HUDEP-2 (cell line): ENCODE data around the gene ANKRD61.
"Not testable (repeated sequence)": the region's sequence is repeated elsewhere in the genome, so short reads cannot be mapped to it uniquely, and the experiment has no call there.

ENCODE experiments used
- DNase-seq, 76 experiments: peaks; one replicate each; lab custom pipeline; 2025; ENCODE audit not compliant: unreplicated experiment in 76 of 76; lab: John Stamatoyannopoulos, UW

Gene ANKRD61

DNA sequence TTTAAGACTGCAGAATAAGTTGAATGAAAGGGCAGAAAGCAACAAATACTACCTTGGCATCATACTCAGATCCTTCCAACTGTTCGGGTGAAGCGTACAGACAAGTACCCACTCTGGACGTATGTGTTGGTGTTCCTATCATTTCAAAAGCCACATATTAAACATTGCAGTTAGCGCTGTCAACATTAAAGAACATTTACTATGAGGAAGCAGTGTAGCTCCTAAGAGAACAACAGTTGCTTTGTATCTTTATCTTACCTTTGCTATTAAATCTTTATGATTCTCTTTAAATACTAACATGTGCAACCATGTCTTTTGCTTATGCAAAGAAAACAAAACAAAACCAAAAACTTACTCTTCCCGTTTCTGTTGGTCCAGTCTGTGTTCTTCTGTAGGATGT lies 2.6 kb upstream of the ANKRD61 start:
- DNase-seq: no peak

DNA sequence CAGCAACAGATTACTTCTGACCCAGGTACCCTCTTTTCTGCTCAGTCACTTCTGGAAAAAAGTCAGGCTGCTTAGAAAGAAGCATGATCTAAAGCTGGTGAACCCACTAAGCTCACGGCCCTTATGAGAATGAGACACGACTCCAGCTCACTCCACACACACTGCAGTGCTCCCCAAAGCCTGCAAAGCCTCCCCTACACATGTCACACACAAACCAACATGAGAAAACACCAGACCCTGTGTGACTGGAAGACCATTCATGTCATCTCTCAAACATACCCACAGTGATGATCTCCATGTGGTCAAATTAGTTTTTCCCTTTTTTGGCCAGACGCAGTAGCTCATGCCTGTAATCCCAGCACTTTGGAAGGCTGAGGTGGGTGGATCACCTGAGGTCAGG lies 391 bp downstream of the ANKRD61 start:
- DNase-seq: no peak

DNA sequence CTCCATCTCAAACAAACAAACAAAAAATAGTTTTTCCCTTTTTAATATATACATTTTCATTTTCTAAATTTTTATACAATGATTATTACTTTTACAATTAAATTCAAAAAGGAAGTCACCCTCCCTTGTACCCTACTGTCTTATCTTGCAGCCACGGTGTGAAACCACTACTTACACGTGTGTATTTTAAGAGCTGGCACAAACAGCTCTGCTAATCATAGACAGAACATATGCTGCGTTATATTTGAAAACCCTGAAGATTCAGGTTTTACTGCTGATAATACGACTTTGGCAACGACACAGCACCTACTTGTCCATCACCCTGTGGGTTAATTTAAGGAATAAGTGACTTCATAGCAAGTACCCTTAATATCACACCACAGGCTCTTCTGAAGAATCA lies 991 bp downstream of the ANKRD61 start:
- DNase-seq: peak in 69 of 76 experiments; percentile 17 to 98 (median 77)

GRCh38 chr7:6032641-6033040 lies 1.5 kb downstream of the ANKRD61 start:
- peak in 17 of 76 experiments; percentile 7 to 57 (median 30) for DNase-seq

DNA sequence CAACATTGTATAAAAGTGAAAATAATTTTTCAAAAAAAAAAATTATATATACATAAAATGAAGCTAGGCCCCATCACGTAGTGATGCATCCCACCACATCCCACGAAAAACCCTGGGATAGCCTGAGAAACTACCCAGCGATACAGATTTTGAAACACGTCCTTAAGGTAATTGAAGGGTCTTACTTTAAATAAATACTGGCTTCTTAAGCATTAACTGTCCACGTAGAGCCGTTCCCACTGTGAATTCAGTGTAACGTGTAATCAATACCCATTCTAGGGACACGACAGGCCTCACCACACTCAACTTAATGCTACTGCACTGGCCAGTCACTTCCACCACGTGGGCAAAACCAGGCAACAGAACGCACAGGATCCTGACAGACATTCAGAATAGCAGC lies 4.0 kb downstream of the ANKRD61 start:
- DNase-seq: no peak

DNA sequence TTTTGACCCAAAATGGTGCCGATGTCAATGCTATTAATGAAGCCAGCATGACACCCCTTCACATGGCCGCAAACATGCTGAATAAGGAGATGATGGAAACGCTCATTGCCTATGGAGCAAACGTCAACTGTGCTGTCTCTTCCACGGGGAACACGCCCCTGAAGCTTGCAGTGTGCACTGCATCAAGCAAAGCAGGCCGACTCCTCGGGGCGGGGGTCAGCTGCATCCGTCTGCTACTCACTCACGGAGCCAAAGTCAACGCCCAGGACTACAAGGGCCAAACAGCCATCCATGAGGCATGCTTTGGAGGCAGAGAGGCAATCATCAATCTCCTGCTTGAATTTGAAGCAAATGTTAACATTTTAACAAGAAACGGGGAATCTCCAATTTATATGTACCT lies 4.5 kb downstream of the ANKRD61 start:
- DNase-seq: no peak

- DNase-seq: no peak
These were observed 18.6 kb downstream of the ANKRD61 start for GRCh38 chr7:6049780-6050179.

DNA sequence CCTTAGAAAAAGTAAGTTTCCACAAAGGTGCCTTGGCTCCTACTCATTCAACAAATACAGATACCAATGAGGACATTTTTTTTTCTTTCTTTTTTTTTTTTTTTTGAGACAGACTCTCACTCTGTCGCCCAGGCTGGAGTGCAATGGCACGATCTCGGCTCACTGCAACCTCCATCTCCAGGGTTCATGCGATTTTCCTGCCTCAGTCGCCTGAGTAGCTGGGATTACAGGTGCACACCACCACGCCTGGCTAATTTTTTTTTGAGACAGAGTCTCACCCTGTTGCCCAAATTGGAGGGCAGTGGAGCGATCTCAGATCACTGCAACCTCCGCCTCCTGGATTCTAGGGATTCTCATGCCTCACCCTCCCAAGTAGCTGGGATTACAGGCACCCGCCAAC lies 20.0 kb downstream of the ANKRD61 start:
- not testable (repeated sequence) for DNase-seq

DNA sequence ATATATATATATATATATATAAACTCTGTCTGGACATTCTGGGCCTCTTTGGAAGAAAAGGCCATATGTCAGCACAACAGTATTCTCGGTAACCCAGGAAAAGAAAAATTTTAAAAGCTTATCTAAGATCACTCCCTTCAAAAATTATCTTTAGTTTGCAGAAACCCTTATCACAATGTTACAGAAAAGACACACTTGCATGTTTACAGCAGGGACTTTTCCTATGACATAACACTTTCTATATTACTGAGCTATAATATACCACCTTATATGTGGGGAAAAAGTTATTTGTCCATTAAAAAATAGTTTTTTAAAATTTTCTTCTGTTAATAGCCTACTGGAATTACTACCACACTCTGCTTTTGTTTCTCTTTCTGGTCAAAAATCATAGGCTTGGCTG lies 25.4 kb downstream of the ANKRD61 start:
- DNase-seq: peak in 33 of 76 experiments; percentile 21 to 95 (median 77)

DNA sequence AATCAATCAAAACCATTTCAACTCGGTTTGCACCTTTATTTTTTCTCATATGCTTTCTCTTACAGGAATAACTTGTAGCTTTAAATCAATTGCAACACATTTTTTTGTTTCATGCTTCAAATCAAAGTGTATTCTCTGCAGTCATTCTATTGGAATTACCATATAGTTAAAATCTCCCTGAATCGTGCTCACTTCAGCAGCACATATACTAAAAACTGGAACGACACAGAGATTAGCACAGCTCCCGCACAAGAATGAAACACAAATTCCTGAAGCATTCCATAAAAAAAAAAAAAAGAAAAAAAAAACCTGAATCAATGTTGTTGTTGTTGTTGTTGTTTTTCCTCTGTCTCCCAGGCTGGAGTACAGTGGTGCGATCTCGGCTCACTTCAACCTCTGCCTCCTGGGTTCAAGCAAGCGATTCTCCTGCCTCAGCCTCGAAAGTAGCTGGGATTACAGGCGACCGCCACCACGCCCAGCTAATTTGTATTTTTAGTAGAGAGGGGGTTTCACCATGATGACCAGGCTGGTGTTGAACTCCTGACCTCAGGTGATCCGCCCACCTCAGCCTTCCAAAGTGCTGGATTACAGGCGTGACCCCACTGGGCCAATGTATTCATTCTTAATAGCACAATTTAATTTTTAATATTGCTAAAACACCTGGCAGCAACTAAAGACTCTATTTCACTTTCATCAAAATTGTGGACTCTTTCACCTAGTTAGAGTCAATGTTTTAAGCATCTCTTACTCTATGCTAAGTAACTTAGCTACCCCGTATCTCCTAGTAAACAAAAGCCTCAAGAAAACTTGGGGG lies 26.3 kb downstream of the ANKRD61 start:
- DNase-seq: peak in 15 of 76 experiments; percentile 4 to 49 (median 14)

GRCh38 chr7:6059941-6060340 lies 28.8 kb downstream of the ANKRD61 start:
- DNase-seq: not testable (repeated sequence)

DNA sequence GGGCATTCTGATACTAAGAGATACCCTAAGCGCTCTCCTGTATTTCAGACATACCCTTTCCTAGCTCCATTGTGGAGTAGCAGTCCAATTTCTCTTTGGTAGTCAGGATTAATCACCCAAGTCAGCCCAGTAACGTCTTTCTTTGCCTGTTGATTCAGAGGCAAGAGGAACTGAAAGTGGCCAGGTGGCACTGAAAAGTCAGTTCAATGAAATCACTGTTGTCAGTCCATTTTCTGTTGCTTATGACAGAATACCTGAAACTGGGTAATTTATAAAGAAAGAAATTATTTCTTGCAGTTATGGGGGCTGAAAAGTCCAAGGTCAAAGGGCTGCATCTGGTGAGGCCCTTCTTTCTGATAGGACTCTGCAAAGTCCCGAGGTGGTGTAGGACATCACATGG lies 40.2 kb downstream of the ANKRD61 start:
- no peak for DNase-seq

DNA sequence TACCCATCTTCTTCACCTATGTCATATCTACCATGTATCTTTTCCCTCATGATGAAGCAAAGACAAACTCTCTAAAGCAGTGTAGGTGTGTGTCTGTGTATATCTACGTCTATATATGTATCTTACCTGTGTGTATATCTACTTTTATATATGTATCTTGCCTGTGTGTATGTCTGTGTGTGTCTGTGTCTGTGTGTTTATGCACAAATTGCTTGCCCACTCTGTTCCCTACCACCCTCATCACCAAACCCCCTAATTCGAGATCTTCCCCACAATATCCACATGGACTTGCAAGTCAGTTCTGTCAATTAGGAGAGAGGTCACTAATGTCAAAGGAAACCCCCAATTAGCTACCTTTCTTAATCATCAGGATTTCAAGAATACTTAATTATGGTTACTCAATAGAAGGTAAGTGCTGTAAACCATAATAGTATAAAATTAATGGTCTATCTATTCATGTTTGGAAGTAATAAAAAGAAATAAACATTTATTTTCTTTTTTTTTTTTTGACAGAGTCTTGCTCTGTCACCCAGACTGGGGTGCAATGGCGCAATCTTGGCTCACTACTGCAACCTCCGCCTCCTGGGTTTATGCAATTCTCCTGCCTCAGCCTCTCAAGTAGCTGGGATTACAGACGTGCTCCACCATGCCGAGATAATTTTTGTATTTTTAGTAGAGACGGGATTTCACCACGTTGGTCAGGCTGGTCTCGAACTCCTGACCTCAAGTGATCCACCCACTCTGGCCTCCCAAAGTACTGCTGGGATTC lies 43.6 kb downstream of the ANKRD61 start:
- no peak for DNase-seq

- DNase-seq: peak in 19 of 76 experiments; percentile 3 to 62 (median 29)
These were observed 47.4 kb downstream of the ANKRD61 start for GRCh38 chr7:6078548-6078947.

- DNase-seq: not testable (repeated sequence)
These were observed 51.9 kb downstream of the ANKRD61 start for GRCh38 chr7:6083047-6083446.
